ENCODE measurements around the gene CARD8.
"Not testable (repeated sequence)": the region's sequence is repeated elsewhere in the genome, so short reads cannot be mapped to it uniquely, and the experiment has no call there.

Gene CARD8

GRCh38 chr19:48265326-48265725 lies 9.6 kb upstream of the CARD8 start:
- WGBS (ENCODE audit: extremely low coverage, insufficient coverage, insufficient read length), result no CpG with 5 or more reads among the region's 8 CpGs
- H3K79me2 ChIP-seq (ENCODE audit: control insufficient read depth, insufficient read depth, low read length, poor library complexity); H3K18ac ChIP-seq (ENCODE audit: low read length); H3K4me3 ChIP-seq (ENCODE audit: low read depth, low read length); H3K27ac ChIP-seq (ENCODE audit: low read depth, low read length); H3K4ac ChIP-seq (ENCODE audit: low read depth, low read length); H4K8ac ChIP-seq (ENCODE audit: low read depth, low read length); H3K4me1 ChIP-seq (ENCODE audit: control insufficient read depth in 1 of 2, insufficient read depth in 2 of 2, low read length in 2 of 2); H3K9me3 ChIP-seq (ENCODE audit: insufficient read depth, low read depth, low read length); H2BK5ac ChIP-seq (ENCODE audit: low read depth, low read length, poor library complexity); H3K23ac ChIP-seq (ENCODE audit: low read length); H2AFZ ChIP-seq (ENCODE audit: insufficient read depth, low read length, poor library complexity); H3K9ac ChIP-seq (ENCODE audit: low read length); H3K14ac ChIP-seq (ENCODE audit: low read length); H3K4me2 ChIP-seq (ENCODE audit: low read length); H3K36me3 ChIP-seq (ENCODE audit: control insufficient read depth in 1 of 2, insufficient read depth in 2 of 2, low read length in 2 of 2); H2AK5ac ChIP-seq (ENCODE audit: low read length); H4K12ac ChIP-seq (ENCODE audit: low read depth, low read length); H3K27me3 ChIP-seq (ENCODE audit: insufficient read depth, low read length): not testable (repeated sequence)
- Histone ChIP-seq H2BK12ac (ENCODE audit: low read length) (peak overlapping the region; percentile 88), H3K79me1 (ENCODE audit: low read length) (peaks cover 11% of the 10 kb centered on the region), H4K91ac (ENCODE audit: low read depth, low read length) (peak overlapping the region; percentile 10), H2BK120ac (ENCODE audit: insufficient read depth, low read length, poor library complexity) (peak overlapping the region; percentile 0)
- peak; percentile 29 to 59 for DNase-seq

GRCh38 chr19:48260359-48260714 lies 4.6 kb upstream of the CARD8 start:
- not testable (repeated sequence) for H3K79me2 ChIP-seq (ENCODE audit: control insufficient read depth, insufficient read depth, low read length, poor library complexity); H3K4me3 ChIP-seq (ENCODE audit: low read depth, low read length); H3K27ac ChIP-seq (ENCODE audit: low read depth, low read length); H3K14ac ChIP-seq (ENCODE audit: low read length); H2BK120ac ChIP-seq (ENCODE audit: insufficient read depth, low read length, poor library complexity); H3K18ac ChIP-seq (ENCODE audit: low read length); H3K9ac ChIP-seq (ENCODE audit: low read length); H4K8ac ChIP-seq (ENCODE audit: low read depth, low read length); DNase-seq; H4K12ac ChIP-seq (ENCODE audit: low read depth, low read length); H2BK12ac ChIP-seq (ENCODE audit: low read length); H3K79me1 ChIP-seq (ENCODE audit: low read length); H2AK5ac ChIP-seq (ENCODE audit: low read length); H3K36me3 ChIP-seq (ENCODE audit: control insufficient read depth in 1 of 2, insufficient read depth in 2 of 2, low read length in 2 of 2); H3K4ac ChIP-seq (ENCODE audit: low read depth, low read length); H3K4me1 ChIP-seq (ENCODE audit: control insufficient read depth in 1 of 2, insufficient read depth in 2 of 2, low read length in 2 of 2); H2BK5ac ChIP-seq (ENCODE audit: low read depth, low read length, poor library complexity); H3K4me2 ChIP-seq (ENCODE audit: low read length); H3K9me3 ChIP-seq (ENCODE audit: insufficient read depth, low read depth, low read length); H3K23ac ChIP-seq (ENCODE audit: low read length); H3K27me3 ChIP-seq (ENCODE audit: insufficient read depth, low read length); H2AFZ ChIP-seq (ENCODE audit: insufficient read depth, low read length, poor library complexity); H4K91ac ChIP-seq (ENCODE audit: low read depth, low read length)
- WGBS (ENCODE audit: extremely low coverage, insufficient coverage, insufficient read length), result no CpG with 5 or more reads among the region's 8 CpGs

- H4K91ac ChIP-seq (ENCODE audit: low read depth, low read length); H3K14ac ChIP-seq (ENCODE audit: low read length); H2AFZ ChIP-seq (ENCODE audit: insufficient read depth, low read length, poor library complexity); H2BK5ac ChIP-seq (ENCODE audit: low read depth, low read length, poor library complexity); H3K4ac ChIP-seq (ENCODE audit: low read depth, low read length); DNase-seq; H3K9me3 ChIP-seq (ENCODE audit: insufficient read depth, low read depth, low read length); H3K23ac ChIP-seq (ENCODE audit: low read length); H3K18ac ChIP-seq (ENCODE audit: low read length); H2BK12ac ChIP-seq (ENCODE audit: low read length); H3K4me2 ChIP-seq (ENCODE audit: low read length); H2AK5ac ChIP-seq (ENCODE audit: low read length); H3K79me1 ChIP-seq (ENCODE audit: low read length); H3K4me1 ChIP-seq (ENCODE audit: control insufficient read depth in 1 of 2, insufficient read depth in 2 of 2, low read length in 2 of 2); H4K12ac ChIP-seq (ENCODE audit: low read depth, low read length); H3K27ac ChIP-seq (ENCODE audit: low read depth, low read length); H4K8ac ChIP-seq (ENCODE audit: low read depth, low read length); H3K4me3 ChIP-seq (ENCODE audit: low read depth, low read length); H3K79me2 ChIP-seq (ENCODE audit: control insufficient read depth, insufficient read depth, low read length, poor library complexity); H2BK120ac ChIP-seq (ENCODE audit: insufficient read depth, low read length, poor library complexity); H3K36me3 ChIP-seq (ENCODE audit: control insufficient read depth in 1 of 2, insufficient read depth in 2 of 2, low read length in 2 of 2); H3K27me3 ChIP-seq (ENCODE audit: insufficient read depth, low read length); H3K9ac ChIP-seq (ENCODE audit: low read length): not testable (repeated sequence)
- no CpG with 5 or more reads among the region's 4 CpGs for WGBS (ENCODE audit: extremely low coverage, insufficient coverage, insufficient read length)
Measured at GRCh38 chr19:48258992-48259391, 3.3 kb upstream of the CARD8 start.

- Histone ChIP-seq H3K27ac (ENCODE audit: low read depth, low read length) (no peak overlapping the region), H2BK120ac (ENCODE audit: insufficient read depth, low read length, poor library complexity) (no peak overlapping the region), H4K12ac (ENCODE audit: low read depth, low read length) (no peak overlapping the region), H2AFZ (ENCODE audit: insufficient read depth, low read length, poor library complexity) (no peak overlapping the region), H2BK12ac (ENCODE audit: low read length) (no peak overlapping the region), H3K14ac (ENCODE audit: low read length) (no peak overlapping the region), H3K9ac (ENCODE audit: low read length) (no peak overlapping the region), H3K4ac (ENCODE audit: low read depth, low read length) (no peak overlapping the region), H3K9me3 (ENCODE audit: insufficient read depth, low read depth, low read length) (no peaks in the 10 kb centered on the region), H3K79me1 (ENCODE audit: low read length) (peaks cover 4% of the 10 kb centered on the region), H2BK5ac (ENCODE audit: low read depth, low read length, poor library complexity) (no peak overlapping the region), H3K79me2 (ENCODE audit: control insufficient read depth, insufficient read depth, low read length, poor library complexity) (peaks cover 2% of the 10 kb centered on the region), H3K27me3 (ENCODE audit: insufficient read depth, low read length) (no peaks in the 10 kb centered on the region), H3K23ac (ENCODE audit: low read length) (no peak overlapping the region), H3K4me1 (ENCODE audit: control insufficient read depth in 1 of 2, insufficient read depth in 2 of 2, low read length in 2 of 2) (peaks cover 0 to 5% of the 10 kb centered on the region in 2 experiments), H2AK5ac (ENCODE audit: low read length) (no peak overlapping the region), H3K4me3 (ENCODE audit: low read depth, low read length) (no peak overlapping the region), H3K18ac (ENCODE audit: low read length) (no peak overlapping the region), H3K4me2 (ENCODE audit: low read length) (no peak overlapping the region), H4K91ac (ENCODE audit: low read depth, low read length) (no peak overlapping the region), H3K36me3 (ENCODE audit: control insufficient read depth in 1 of 2, insufficient read depth in 2 of 2, low read length in 2 of 2) (no peaks in the 10 kb centered on the region), H4K8ac (ENCODE audit: low read depth, low read length) (no peak overlapping the region)
- WGBS (ENCODE audit: extremely low coverage, insufficient coverage, insufficient read length), result no CpG with 5 or more reads among the region's 6 CpGs
- DNase-seq, result no peak
Measured at GRCh38 chr19:48258350-48258749, 2.6 kb upstream of the CARD8 start.
